Measurements from ENCODE around the gene UBXN11. TPM values are rescaled to one million over a fixed set of nuclear protein-coding genes. Genes with fewer than 3 reads are reported as not detected.

The UBXN11 gene
- total and polyA plus RNA-seq, 2 of the 13 experiments (the other 11 are each of a cell fraction or from before 2014, with no cell fraction given), result 9.3 to 10.4 TPM

GRCh38 chr1:26277719-26278118 lies 28.7 kb downstream of the UBXN11 start:
- WGBS (ENCODE audit: low lambda C conversion rate), result 100% methylated on average over 1 of the region's 1 CpG
- Histone ChIP-seq H3K27me3 (ENCODE audit: control insufficient read depth in 1 of 2, insufficient read depth in 2 of 2, low read length in 2 of 2) (no peaks in the 10 kb centered on the region), H3K9me3 (ENCODE audit: low read length) (no peaks in the 10 kb centered on the region), H3K4me2 (ENCODE audit: low read depth, low read length) (no peak overlapping the region), H3K4me3 (replicated peaks in 1 of 3; ENCODE audit: insufficient read depth in 1 of 3, low read depth in 2 of 3, low read length in 3 of 3) (no peak overlapping the region), H4K20me1 (ENCODE audit: insufficient read depth, low read length) (no peaks in the 10 kb centered on the region), H3K27ac (ENCODE audit: extremely low read length, insufficient read depth, low read length) (no peak overlapping the region), H3K79me2 (ENCODE audit: insufficient read depth, low read length) (no peaks in the 10 kb centered on the region), H3K36me3 (replicated peaks in 1 of 2; ENCODE audit: control insufficient read depth in 1 of 2, insufficient read depth in 2 of 2, low read length in 2 of 2) (peaks cover 14 to 44% of the 10 kb centered on the region in 2 experiments), H2AFZ (ENCODE audit: low read length) (no peak overlapping the region), H3K4me1 (ENCODE audit: insufficient read depth, low read length) (peaks cover 39% of the 10 kb centered on the region), H3K9ac (ENCODE audit: insufficient read depth, low read depth, low read length) (no peak overlapping the region)
- ChIA-PET CTCF (ENCODE audit: low intra/inter-chr PET ratio, low total read pairs) (interaction anchor here (1.5 kb wide), 1 partner anchor 8 kb away, joined by 3 read pairs; no protein-coding TSS in a partner anchor), POLR2A (no interaction called here)
- in situ Hi-C loops (cut with HindIII; ENCODE audit: extremely low pct_ligation_motif_present, low pct_unique_long_range_greater_than_20kb) (no loop called here), intact Hi-C loops (cut with micrococcal nuclease; ENCODE audit: unreplicated experiment) (no loop called here)
- BruUV-seq (replicated peaks), result no TSS peak
- ATAC-seq (no peak), DNase-seq (ENCODE audit: low spot score) (no peak), FAIRE-seq (no peak)
- TF ChIP-seq ZBTB33 (CRISPR knock-in tag; IDR thresholded peaks at IDR 0.05), result no peak
- TF ChIP-seq MIXL1 (CRISPR knock-in tag; IDR thresholded peaks at IDR 0.05), result no peak
- TF ChIP-seq ZNF703 (CRISPR knock-in tag; IDR thresholded peaks at IDR 0.05; ENCODE audit: borderline replicate concordance), result no peak
- no peak for TF ChIP-seq RNF2 (conservative IDR thresholded peaks at IDR 0.05; ENCODE audit: low read depth)
- TF ChIP-seq PITX1 (CRISPR knock-in tag; IDR thresholded peaks at IDR 0.05), result no peak
- no peak for TF ChIP-seq ZNF687 (CRISPR knock-in tag; IDR thresholded peaks at IDR 0.05)
- no peak for TF ChIP-seq ZNF850 (CRISPR knock-in tag; conservative IDR thresholded peaks at IDR 0.05)
- no peak for TF ChIP-seq DMAP1 (CRISPR knock-in tag; IDR thresholded peaks at IDR 0.05)
- TF ChIP-seq ZNF33B (CRISPR knock-in tag; IDR thresholded peaks at IDR 0.05), result no peak
- no peak for TF ChIP-seq NFRKB (IDR thresholded peaks at IDR 0.05)
- TF ChIP-seq TARDBP (CRISPR knock-in tag; IDR thresholded peaks at IDR 0.05), result no peak
- TF ChIP-seq ARID5B (CRISPR knock-in tag; IDR thresholded peaks at IDR 0.05), result no peak
- TF ChIP-seq NR1H2 (CRISPR knock-in tag; IDR thresholded peaks at IDR 0.05; ENCODE audit: borderline replicate concordance, low read depth), result no peak
- no peak for TF ChIP-seq ZBTB37 (CRISPR knock-in tag; IDR thresholded peaks at IDR 0.05)
- no peak for TF ChIP-seq ZNF746 (CRISPR knock-in tag; IDR thresholded peaks at IDR 0.05)
